ENCODE measurements around the gene PTPRG.

DNA sequence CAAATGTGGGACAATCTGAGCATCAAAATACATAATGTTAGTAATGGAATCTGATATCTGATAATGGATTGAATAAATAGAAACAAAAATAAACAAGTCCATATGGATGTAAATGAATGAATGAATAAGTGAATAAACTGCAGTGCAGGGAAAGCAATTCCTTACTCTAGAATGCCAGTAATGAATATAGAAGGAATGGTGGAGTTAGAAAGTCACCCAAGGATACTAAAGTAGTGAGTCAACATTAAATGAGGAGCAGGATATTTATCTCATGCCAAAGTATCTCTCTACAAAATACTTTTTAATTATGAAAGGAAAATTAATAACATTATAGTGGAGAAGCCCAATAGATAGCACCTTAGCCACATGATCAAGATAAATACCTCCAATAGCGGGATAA, 511.7 kb downstream of the PTPRG start:
- TF ChIP-seq CTCF (IDR thresholded peaks at IDR 0.05) (no peak), POLR2A (IDR thresholded peaks at IDR 0.05) (no peak)

Measured in suprapubic skin (tissue), 3 donors.